Measurements from ENCODE around the gene C10orf120. TPM values are rescaled to one million over a fixed set of nuclear protein-coding genes. Genes with fewer than 3 reads are reported as not detected.

The C10orf120 gene
- total and polyA plus RNA-seq, 9 of the 15 experiments (the other 6 are each of a cell fraction or from before 2014, with no cell fraction given): not detected

DNA sequence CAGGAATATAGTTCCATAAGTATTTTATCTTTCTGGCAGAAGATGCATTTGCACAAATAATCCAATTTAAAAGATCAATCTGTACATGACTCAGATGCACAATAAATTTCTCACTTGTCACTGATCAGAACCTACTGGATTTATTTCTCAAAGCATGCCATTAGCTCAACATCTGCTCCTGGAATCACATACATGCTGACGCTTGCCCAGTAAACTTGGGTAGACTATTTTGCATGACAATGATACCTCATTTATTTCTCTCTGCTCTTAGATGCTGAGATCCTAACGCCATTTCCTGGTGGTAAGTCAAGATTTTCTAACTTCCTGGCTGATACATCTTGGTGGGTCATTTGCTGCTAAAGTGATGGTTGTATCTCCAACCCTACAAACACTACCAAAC lies 33.8 kb upstream of the C10orf120 start:
- Histone ChIP-seq H2AFZ (ENCODE audit: low read depth, low read length) (no peak overlapping the region), H3K27ac (ENCODE audit: extremely low read depth, low read depth, low read length) (no peak overlapping the region), H3K27me3 (ENCODE audit: control insufficient read depth in 2 of 2, insufficient read depth in 2 of 2, low read length in 2 of 2) (peaks cover 0 to 11% of the 10 kb centered on the region in 2 experiments; a peak in 2 of 5 replicates), H3K9ac (ENCODE audit: insufficient read depth in 1 of 2, low read depth in 2 of 2, low read length in 2 of 2) (no peak overlapping the region), H3K4me2 (ENCODE audit: insufficient read depth, low read length) (no peak overlapping the region), H3K4me3 (no peak overlapping the region), H3K4me1 (replicated peaks in 1 of 2; ENCODE audit: control insufficient read depth in 2 of 2, insufficient read depth in 2 of 2, low read length in 2 of 2) (no peaks in the 10 kb centered on the region), H3K79me2 (ENCODE audit: control insufficient read depth, insufficient read depth, low read length) (no peaks in the 10 kb centered on the region), H3K36me3 (ENCODE audit: control insufficient read depth, insufficient read depth, low read length) (no peaks in the 10 kb centered on the region), H3K9me1 (ENCODE audit: control insufficient read depth, insufficient read depth, low read length) (no peaks in the 10 kb centered on the region), H3K9me3 (replicated peaks; ENCODE audit: control insufficient read depth, insufficient read depth, low read depth, low read length) (no peaks in the 10 kb centered on the region), H4K20me1 (replicated peaks; ENCODE audit: control insufficient read depth, insufficient read depth, low read length) (no peaks in the 10 kb centered on the region)
- TF ChIP-seq ZFX (CRISPR knock-in tag; IDR thresholded peaks at IDR 0.05) (no peak), FOXJ3 (CRISPR knock-in tag; IDR thresholded peaks at IDR 0.05) (no peak), ZNF699 (CRISPR knock-in tag; IDR thresholded peaks at IDR 0.05; ENCODE audit: insufficient replicate concordance) (no peak), JUN (IDR thresholded peaks at IDR 0.05; ENCODE audit: borderline replicate concordance, low read depth, low read length) (no peak), JUN (CRISPR knock-in tag; IDR thresholded peaks at IDR 0.05; ENCODE audit: borderline replicate concordance) (no peak), HMG20B (CRISPR knock-in tag; IDR thresholded peaks at IDR 0.05) (no peak)
- TF ChIP-seq, protein P1, sequence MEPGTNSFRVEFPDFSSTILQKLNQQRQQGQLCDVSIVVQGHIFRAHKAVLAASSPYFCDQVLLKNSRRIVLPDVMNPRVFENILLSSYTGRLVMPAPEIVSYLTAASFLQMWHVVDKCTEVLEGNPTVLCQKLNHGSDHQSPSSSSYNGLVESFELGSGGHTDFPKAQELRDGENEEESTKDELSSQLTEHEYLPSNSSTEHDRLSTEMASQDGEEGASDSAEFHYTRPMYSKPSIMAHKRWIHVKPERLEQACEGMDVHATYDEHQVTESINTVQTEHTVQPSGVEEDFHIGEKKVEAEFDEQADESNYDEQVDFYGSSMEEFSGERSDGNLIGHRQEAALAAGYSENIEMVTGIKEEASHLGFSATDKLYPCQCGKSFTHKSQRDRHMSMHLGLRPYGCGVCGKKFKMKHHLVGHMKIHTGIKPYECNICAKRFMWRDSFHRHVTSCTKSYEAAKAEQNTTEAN (CRISPR knock-in tag; IDR thresholded peaks at IDR 0.05): no peak
- POLR2A ChIA-PET: no interaction called here
- CTCF ChIA-PET (ENCODE audit: low intra/inter-chr PET ratio): no interaction called here
- no TSS peak for BruUV-seq (replicated peaks)
- in situ Hi-C loops (cut with MboI) (no loop called here), intact Hi-C loops (cut with micrococcal nuclease) (no loop called here)
- no peak for DNase-seq (ENCODE audit: extremely low read depth in 1 of 4, low spot score in 3 of 4)
- ATAC-seq: no peak
- 0% methylated on average over 2 of the region's 2 CpGs for WGBS (ENCODE audit: insufficient coverage, low coverage, missing lambda C conversion rate)
- no peak for FAIRE-seq
